Measurements from ENCODE around the gene PTPRD.

- no peak for TF ChIP-seq POLR2A (IDR thresholded peaks at IDR 0.05; ENCODE audit: low read depth, low read length)
- no peak for TF ChIP-seq POLR2AphosphoS5 (IDR thresholded peaks at IDR 0.05; ENCODE audit: low read depth, low read length)
Observed at GRCh38 chr9:10237584-10237983, 375.2 kb downstream of the PTPRD start.

All from GM12892 (cell line).